HEK293T (cell line): ENCODE results near the gene RANBP10.

ENCODE experiments used
- ELF4 ChIP-seq: fragments of 450-650 bp; IDR thresholded peaks from 2 replicates; pipeline ENCODE4 v1.6.1; 2017; ENCODE audit warnings: antibody characterized with exemption
- FOXK2 ChIP-seq: fragments of 450-650 bp; IDR thresholded peaks from 2 replicates; pipeline ENCODE4 v1.6.1; 2016; ENCODE audit warnings: mild to moderate bottlenecking
- FOXM1 ChIP-seq: fragments of 450-650 bp; IDR thresholded peaks from 2 replicates; pipeline ENCODE4 v1.6.1; 2017; ENCODE audit warnings: mild to moderate bottlenecking, borderline replicate concordance
- LEF1 ChIP-seq: fragments of 450-650 bp; IDR thresholded peaks from 2 replicates; pipeline ENCODE4 v1.6.1; 2017; ENCODE audit warnings: mild to moderate bottlenecking, borderline replicate concordance
- TARDBP ChIP-seq: fragments of 450-650 bp; IDR thresholded peaks from 2 replicates; pipeline ENCODE4 v1.6.1; 2016

DNA sequence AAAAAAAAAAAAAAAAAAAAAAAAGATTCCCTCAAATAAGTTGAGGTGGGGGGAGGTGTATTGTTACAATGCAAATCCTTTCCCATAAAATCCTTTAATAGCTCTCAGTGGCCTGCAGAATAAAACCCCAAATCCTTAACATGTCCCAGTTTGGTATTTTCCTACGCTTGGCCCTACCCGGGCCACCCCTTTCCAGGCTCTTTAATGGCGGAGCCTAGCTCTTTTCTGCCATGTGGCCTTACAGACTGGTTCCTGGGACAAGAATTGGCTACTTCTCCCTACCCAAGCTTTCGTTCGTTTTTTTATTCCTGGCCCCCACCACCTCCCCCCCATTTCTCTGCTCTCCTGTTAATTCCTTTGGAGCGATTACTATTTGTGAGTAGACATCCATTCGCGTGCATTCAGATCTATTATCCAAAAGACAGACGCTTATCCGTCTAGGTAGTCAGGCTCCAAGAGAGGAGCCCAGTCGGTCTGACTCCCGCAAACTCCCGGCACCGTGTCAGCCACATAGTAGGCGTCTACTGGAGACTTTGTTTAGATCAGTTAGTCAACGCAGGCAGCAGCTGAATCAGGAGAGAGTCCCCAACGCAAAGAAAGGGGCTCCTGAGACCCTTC is 34.9 kb upstream of the RANBP10 start:
- TF ChIP-seq LEF1 (no peak), FOXK2 (no peak), TARDBP (no peak), ELF4 (no peak), FOXM1 (no peak)
